ENCODE measurements around the gene SHC4.
"Not testable (repeated sequence)": the region's sequence is repeated elsewhere in the genome, so short reads cannot be mapped to it uniquely, and the experiment has no call there.

SHC4 gene

DNA sequence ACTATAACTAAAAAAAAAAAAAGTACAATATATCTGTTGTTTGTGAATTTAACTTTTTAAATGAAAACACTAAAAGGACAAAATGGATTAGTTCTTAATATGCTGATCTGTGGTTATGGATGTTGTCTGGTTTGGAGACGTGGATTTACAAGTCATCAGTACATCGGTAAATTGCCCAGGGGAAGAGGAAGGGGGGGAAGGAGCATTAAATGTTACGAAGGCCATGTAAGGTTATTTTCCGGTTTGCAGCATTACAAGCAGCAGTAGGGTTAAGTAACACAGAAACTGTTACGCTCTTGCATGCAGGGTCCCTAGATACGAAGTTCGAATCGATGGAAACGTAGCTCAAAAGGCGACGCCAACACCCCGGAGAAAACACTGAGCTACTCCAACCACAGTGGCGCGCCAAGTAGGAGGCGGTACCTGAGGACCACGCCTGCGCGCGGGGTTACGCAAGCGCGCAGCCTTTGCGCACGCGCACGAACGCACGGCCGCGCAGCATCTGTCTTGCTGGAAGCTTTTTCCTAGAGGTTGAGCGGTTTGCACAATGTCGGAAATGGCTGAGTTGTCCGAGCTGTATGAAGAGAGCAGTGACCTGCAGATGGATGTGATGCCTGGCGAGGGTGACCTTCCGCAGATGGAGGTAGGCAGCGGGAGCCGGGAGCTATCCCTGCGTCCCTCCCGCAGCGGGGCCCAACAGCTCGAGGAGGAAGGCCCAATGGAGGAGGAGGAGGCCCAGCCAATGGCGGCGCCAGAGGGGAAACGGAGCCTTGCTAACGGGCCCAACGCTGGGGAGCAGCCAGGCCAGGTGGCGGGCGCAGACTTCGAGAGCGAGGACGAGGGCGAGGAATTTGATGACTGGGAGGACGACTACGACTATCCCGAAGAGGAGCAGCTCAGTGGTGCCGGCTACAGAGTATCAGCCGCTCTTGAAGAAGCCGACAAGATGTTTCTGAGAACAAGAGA is 85.8 kb downstream of the SHC4 start, which contains the start of gene EID1:
EID1 (plus strand) TSS at position 505 of the 966 bp plus-strand sequence; CDS start at position 548, 43 bp downstream.
- peak; percentile 97 for DNase-seq

DNA sequence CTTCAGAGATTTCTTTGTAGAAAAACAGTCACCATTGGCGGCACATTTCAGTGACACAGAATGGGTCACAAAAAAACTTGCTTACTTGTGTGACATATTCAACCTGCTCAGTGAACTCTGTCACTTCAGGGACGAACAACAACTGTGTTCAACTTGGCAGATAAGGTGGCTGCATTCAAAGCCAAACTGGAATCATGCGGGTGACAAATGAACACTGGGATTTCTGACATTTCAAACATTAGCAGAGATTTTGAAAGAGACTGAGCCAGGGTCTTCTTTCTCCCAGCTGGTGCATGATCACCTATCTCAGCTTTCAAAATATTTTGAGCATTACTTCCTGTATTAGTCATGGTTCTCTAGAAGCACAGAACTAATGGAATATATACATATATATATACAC is 87.7 kb downstream of the SHC4 start:
- no peak for DNase-seq

DNA sequence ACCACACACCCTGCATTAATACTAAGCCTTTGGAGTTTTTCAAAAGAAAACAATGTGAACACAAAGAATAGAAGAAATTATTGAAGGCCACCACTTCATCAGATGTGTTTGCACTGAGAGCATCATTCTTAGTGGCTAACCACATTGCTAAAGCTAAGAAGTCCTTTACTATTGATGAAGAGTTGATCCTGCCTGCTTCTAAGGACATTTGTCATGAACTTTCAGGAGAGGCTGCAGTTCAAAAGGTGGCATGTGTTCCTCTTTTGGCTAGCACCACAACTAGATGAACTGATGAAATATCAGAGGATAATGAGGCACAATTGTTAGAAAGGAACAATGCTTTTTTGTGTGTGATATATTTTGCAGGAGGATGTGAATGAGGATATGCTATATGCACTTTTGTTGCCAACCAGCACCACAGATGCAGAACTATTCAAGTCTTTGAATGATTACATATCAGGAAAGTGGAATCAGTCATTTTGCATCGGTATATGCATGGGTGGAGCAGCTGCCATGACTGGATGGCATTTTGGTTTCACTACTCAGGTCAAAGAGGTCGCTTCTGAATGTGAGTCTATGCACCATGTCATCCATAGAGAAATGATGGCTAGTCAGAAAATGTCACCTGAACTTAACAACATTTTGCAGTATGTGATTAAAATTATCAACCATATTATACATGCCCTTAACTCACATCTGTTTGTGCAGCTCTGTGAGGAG is 88.3 kb downstream of the SHC4 start:
- DNase-seq: peak; percentile 52

DNA sequence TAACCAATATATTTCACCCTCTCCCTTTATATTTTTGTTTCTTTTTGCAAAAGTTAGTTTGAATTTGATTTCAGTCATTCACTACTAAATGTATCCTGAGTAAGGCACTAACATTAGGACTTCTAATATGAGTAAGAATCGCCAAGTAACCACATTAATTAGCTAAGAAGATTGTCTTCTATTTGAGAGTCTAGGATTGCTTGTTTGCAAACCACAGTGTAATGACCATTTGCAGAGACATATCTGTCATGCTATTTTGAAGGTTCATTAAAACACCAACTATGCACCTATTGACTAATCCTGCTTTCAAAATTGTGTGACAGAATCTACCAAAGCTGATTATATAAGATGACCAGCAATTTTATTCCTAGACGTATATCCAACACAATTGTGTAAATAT is 91.1 kb downstream of the SHC4 start:
- no peak for DNase-seq

DNA sequence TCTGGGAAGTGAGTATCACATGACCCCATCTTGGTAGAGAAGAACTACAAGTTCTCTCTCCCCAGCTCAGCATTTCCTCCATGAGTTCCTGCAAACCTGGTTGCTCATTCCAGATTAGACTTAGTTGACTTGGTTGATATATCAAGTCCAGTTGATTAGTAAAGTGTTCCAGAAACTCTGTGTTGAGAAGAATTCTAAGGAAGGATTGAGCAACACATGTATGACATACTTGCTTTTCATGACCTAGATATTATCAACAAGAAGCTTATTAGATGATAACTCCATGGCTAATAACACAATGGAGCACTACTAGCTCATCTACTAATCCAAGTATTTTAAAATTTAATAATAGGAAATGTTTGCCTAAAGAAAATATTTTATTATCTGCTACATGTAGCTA is 92.2 kb downstream of the SHC4 start:
- no peak for DNase-seq

DNA sequence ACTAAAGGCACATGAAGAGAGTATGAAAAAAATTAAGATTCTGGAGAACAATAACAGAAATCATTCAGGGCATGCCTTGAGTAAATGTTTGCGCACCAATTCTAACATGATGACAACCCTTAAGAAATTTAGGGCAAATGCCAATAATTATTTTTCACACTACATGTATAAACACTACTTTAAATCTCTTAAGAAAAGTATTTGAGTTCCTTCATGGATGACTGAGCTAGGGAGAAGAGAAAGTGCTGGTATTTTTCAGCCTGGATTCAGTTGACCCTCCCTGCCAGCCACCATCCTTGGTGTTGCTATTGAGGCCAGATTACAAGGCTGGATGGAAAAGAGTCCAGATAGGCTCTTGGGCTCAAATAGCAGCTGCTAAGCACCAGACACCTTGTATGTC is 93.8 kb downstream of the SHC4 start:
- no peak for DNase-seq

DNA sequence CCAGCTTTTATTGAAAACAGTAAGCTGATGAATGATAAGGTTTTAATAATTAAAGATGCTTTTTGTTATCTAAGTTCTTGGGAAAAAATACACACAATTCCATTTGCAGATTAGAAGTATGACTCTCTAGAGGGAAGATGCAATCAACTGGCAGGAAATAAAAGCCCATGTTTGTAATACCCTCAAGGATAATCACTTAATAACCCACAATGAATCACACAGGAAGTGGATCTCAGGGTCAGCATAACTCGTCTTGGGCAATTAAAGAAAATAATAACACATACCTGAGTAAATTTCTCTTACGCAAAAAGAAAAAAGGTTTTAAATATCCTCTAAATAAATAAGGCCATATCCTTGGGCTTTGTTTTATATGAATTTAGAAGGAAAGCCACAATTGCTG is 95.2 kb downstream of the SHC4 start:
- DNase-seq: no peak

DNA sequence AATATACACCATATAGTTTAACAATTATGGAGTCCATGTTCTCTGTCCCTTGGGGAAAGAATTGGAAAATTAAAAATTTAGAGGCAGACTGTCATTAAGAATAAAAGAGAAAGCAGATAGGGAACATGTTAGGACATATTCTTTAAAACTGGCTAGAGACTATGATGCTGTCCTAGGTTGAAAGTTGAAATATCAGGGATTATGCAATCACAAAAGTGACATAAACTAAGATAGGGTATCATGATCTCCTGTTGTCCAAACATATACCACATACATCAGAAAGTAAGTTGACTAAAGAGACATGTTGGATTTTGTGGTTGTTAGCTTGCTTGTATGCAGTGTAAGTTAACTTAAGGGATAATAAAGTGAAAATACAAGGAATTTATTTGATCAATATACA is 95.7 kb downstream of the SHC4 start:
- DNase-seq: no peak

DNA sequence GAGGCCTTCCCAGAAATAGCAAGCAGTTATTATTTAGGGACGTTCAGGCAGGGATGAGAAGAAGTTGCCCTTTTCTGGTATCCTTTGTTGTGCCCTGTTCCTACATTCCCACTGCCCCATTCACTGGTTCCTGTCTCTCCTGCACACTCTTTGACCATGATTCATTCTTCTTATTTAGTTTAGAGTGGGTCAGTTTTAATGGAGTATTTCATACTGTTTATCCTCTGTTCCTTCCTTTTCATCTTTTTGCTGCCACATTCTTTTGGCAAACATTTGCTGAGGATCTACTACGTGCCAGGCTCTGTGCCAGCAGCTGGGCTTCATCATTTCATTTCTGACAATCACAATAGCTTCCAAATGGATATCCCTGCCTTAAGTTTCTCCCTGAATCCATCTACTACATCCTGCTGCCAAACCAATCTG is 97.6 kb downstream of the SHC4 start:
- DNase-seq: no peak

DNA sequence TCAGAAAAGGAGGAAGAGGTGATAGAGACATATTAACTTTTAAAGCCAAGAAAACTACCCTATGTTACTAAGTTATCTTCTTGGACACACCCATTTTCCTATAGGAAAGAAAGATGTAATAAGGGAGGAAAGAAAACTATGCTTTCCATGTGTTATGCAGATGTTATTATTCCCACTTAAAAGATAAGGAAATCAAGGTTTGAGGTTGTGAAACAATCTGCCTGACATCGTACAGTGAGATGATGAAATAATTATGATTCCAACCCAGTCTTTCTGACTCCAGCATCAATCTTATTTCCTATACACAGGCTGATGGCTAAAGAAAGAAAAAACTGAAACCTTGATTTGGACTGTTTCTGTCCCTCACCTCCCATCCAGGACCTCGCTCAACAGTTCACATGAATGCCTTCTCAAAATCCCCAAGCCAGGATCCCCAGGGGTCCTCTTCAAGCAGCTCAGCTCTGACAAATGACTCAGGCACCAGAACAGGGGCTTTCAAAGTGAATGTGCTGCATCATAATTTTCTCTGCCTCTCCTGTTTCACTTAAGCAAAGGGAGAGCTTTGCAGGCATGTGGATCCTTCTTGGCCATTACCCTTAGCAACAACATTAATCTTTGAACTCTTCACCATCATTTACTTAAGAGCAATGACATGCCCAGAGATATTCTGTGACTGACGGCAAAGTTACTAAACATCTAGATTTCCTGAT is 98.2 kb downstream of the SHC4 start:
- no peak for DNase-seq

DNA sequence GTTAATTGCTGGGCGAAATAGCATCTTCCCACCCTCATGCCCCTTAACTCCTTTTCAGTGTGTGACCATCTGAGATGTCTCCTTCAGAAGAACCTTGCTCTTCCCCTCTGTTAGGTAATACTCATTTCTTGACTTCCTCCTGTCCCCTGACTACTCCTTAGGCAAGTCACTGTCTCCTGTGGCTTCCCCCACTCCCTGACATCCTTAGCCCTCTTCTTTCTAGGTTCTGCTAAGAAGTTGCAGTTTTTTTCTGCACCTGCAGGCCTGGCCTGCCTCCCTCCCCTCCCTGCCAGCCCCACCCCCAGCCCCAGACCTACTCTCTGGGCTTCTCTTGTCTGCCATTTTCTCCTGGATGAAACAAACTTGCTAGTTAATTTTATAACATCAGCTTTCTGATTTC is 101.0 kb downstream of the SHC4 start:
- peak; percentile 67 for DNase-seq

DNA sequence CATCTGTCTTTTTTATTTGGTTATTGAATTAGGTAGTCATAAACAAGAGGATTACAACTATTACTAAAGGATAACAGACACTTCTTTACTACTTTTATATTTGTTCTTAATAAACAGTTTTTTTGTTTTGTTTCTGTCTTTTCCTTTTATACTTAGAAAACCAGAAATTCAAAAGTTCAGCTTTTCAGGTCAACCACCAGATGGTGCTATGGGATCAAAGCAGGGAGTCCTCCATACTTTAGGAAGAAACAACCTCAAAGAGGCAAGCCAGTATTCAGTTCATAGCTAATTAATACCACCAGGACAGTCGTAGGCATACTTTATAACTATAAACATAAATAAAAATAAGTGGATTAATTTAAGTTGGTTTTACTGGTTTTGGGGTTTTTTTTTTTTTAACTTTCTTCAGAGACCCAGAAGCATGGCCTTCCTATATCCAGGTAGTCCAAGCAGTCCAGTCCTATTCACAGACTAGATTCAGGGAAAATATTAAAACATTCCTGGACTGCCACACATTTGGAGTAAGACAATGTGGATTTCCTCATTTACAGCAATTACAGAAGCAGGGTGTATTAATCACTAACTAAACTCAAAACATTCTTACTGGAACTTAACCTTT is 101.8 kb downstream of the SHC4 start:
- peak; percentile 82 for DNase-seq

DNA sequence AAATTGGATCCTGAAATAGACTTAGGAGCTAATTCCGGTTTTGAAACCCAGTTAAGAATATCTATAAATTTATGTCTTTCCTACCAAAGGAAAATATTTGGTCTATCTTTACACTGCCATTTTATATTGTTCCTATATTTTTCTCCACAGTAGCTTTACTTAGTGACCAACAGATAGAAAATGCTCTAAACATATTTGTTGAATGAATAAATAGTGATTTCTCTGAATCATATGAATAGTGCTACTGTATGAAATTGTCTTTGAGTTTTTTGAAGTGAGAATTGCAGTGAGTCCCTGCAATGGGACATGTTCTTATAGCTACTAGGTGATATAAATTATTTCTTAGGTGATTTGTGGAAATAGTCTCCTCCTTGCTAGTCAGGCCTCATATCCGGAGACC is 104.3 kb downstream of the SHC4 start:
- no peak for DNase-seq

DNA sequence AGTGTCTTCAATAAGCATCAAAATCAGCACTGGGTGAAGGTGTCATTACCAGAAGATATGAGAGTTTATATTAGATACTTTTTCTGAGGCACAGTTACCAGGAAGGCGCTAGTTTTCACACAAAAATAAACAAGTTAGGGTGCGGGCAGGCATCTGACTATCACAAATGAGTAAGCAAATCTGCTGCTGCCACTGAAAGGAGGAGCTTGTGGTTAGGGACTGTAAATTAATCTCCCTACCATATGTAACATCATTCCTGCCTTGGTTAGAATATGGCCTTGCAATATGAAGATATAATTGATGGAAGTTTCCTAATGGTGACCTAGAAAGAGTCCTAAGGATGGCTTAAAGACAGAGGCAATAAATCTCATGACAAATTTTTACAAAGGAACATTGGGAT is 105.3 kb downstream of the SHC4 start:
- DNase-seq: peak; percentile 63

DNA sequence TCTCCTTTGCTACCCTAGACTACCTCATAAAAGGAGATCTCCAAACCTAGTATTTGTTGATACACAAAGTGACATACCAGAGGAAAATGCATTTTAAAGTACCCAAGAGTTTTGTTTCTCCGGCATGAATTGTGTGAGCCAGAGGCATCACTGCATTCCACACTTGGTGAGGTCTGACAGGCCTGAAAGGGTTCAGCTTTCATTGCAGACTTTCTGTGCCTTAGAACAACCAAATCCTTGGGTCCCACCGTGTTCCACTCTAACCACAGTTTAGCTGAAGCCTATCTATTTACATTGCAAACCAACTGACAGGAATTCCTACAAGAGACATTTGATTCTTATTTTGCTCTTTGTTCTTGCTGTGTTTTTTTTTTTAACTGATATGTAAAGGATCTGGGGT is 106.8 kb downstream of the SHC4 start:
- DNase-seq: no peak

DNA sequence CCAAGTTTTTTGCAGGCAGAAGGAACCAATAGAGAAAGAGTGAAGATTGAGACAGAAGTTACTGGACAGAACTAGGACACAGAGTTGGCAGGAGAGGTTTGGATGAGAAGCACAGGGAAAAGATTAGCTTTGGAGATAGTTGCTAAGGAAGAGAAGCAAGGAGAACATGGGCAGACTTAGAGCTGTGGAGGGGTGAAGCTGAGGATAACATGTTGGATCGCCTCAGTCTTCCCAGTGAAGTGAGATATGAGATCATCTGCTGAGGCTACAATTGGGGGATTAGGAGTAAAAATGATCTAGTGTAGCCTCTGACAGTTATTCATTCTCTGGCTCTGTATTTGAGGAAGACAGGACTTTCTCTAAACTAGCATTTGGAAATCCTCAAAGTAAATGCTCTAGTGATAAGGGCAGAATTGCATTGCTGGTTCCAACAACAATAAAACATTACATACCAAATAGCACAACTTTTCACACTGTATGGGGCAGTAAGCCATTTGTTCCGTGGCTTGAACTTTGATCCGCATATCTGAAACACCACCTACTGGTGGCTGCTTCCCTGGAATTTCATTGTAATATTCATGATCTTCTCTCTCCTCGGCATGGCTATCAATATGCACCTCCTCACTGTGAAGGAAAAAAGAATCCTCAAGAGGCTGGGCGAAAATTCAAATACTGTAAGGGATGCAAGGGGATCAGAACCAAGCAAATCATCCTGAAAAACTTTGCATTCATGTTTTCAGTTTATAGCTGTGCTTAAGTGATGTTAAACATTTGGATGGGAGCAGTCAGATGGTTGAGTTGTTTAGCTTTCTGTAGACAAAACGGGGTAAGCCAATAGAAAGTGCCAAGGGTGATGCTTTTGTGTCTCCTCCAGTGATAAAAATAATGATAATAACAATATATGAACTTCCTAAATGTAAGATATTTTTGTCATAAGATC is 107.9 kb downstream of the SHC4 start:
- DNase-seq: no peak

DNA sequence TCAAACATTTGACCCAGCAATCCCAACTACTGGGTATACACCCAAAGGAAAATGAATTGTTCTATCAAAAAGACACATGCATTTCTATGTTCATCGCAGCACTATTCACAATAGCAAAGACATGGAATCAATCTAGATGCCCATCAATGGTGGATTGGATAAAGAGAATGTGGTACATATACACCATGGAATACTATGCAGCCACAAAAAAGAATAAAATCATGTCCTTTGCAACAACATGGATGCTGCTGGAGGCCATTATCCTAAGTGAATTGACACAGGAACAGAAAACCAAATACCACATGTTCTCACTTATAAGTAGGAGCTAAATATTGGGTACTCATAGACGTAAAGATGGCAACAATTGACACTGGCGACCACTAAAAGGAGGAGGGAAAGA is 109.3 kb downstream of the SHC4 start:
- DNase-seq: not testable (repeated sequence)

DNA sequence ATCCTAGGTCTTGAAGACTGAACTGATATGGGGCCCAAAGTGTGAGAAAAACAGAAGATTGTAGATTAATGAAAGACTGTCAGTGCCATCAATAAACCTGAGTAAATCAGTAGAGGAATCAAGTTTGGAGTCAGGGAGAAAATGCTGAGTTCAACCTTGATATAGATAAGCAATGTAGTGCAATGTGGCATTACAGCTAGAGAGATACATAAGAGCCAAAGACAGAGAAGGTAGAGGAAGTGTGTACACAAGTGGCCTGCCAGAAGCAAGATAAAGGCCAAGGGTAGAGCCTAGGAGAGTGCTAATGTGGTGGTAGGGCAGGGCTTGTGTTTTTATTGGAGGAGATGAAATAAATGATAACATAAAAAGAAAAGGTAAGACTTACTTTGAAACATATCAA is 111.8 kb downstream of the SHC4 start:
- DNase-seq: no peak

DNA sequence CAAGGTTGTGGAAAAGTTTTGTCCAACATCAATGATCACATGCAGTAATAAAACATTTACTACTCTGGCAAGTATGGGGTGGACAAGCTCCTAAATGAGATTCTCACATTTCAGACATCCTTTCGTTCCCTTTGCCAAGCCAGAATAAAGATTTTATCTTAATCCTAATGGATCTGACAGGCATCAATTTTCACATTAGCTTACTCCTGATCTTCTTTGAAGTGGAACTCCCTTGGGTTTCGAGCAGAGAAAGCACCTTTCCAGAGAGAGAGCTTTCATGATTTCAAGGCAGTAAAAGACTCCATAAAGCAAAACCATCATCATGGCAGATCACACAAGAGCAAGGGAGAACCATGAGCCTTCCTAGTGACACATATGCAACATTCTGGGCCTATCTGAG is 113.1 kb downstream of the SHC4 start:
- no peak for DNase-seq

DNA sequence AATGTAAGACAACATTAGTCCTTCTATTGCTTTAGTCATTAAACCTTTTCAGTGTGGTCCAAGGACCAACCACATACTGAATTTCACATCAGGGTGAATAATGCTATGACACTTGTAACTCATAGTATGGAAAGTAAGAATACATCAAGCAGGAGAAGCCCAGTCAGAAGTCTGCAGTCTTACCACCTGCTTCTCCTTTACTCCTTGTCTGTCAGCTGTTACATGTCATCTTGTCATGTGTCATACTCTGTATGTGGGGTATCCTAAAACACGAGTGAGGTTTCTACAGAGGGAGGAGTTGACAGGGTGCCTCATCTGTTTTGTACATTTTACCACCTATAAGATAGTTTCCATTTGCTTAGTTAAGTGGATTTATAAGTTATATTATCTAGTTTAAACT is 118.6 kb downstream of the SHC4 start:
- no peak for DNase-seq

DNA sequence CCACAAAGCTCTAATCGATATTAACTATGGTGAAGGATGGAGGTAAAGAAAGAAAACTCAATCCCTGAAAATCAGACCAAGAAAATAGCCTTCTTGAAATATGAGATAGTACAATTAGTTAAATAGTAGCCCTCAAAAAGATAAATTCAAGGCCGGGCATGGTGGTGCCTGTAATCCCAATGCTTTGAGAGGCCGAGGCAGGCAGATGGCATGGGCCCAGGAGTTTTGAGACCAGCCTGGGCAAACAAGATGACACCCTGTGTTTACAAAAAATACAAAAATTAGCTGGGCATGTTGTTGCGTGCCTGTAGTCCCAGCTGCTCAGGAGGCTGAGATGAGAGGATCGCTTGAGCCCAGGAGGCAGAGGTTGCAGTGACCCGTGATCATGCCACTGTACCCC is 121.2 kb downstream of the SHC4 start:
- no peak for DNase-seq

DNA sequence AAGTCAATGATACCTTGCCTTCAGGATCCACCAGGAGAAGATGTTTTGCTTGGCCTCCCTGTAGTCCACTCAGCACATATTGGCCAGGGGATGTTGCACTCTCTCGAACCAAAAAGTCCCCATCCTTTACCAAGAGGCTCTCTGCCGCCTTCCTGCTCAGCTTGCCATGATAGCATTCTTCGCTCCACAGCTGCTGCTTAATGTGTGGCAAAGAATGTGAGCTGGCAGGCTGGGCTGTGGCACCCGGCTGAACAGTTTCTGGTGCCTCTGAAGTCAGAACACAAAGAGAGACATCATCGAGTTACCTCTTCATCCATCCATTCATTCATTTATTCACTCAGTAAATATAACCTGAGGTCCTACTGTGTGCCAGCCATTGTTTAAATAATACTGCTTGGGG is 129.0 kb downstream of the SHC4 start:
- DNase-seq: no peak

Data from activated CD4-positive, alpha-beta T cell treated with anti-CD3 and anti-CD28 coated beads, Interleukin-10, Interleukin-2, amounts not matched to agents 100 ng/mL and 50 ng/mL, durations not matched to agents 16 hours and 8 hours (primary cell).